K562 (cell line): ENCODE results near the gene USP49. TPM values are rescaled to one million over a fixed set of nuclear protein-coding genes. Genes with fewer than 3 reads are reported as not detected.

Experiments used
- ARID2 ChIP-seq: fragments of 450-650 bp; IDR thresholded peaks from 2 replicates; pipeline ENCODE4 v1.6.1; 2017; ENCODE audit warnings: antibody characterized with exemption, mild to moderate bottlenecking
- CEBPG ChIP-seq, 3 experiments: fragments of 200-800 bp in 1 of 3; sonication (Bioruptor generic) in 1 of 3; sonication (generic) in 1 of 3; formaldehyde crosslinking in 1 of 3; IDR thresholded peaks in 2 of 3; conservative IDR thresholded peaks in 1 of 3; 2 replicates each; pipeline versions ENCODE4 v1.6.1 to v1.8.0; 2016 to 2022; ENCODE audit warnings: missing compliant biosample characterization in 2 of 3, missing genetic modification characterization in 2 of 3, mild to moderate bottlenecking in 1 of 3, missing genetic modification reagents in 1 of 3
- DDX20 ChIP-seq: fragments of 450-650 bp; IDR thresholded peaks from 2 replicates; pipeline ENCODE4 v1.6.1; 2016; ENCODE audit warnings: missing genetic modification characterization, low read depth, mild to moderate bottlenecking, missing compliant biosample characterization, moderate library complexity
- DIDO1 ChIP-seq: fragments of 450-650 bp; IDR thresholded peaks from 2 replicates; pipeline ENCODE4 v1.6.1; 2016; ENCODE audit warnings: low read depth, missing biosample characterization, missing genetic modification characterization
- EP300 ChIP-seq: IDR thresholded peaks from 2 replicates; pipeline ENCODE4 v1.6.1; 2012; ENCODE audit warnings: low read length, improper control_type of control experiment
- ETV1 ChIP-seq: fragments of 450-650 bp; conservative IDR thresholded peaks from 2 replicates; pipeline ENCODE4 v1.6.1; 2016; ENCODE audit warnings: missing genetic modification characterization, control low read depth, low read depth, missing compliant biosample characterization
- GATAD2B ChIP-seq: fragments of 450-650 bp; IDR thresholded peaks from 2 replicates; pipeline ENCODE4 v1.6.1; 2017; ENCODE audit warnings: mild to moderate bottlenecking, borderline replicate concordance
- KDM5B ChIP-seq: fragments of 200-600 bp; sonication (generic); IDR thresholded peaks from 2 replicates; pipeline ENCODE4 v1.6.1; 2012; ENCODE audit warnings: low read depth, mild to moderate bottlenecking, moderate library complexity, low read length, control low read depth, inconsistent platforms; ENCODE audit not compliant: insufficient replicate concordance
- PCBP1 ChIP-seq: fragments of 200-400 bp; formaldehyde crosslinking; IDR thresholded peaks from 2 replicates; pipeline ENCODE4 v1.6.1; 2018; ENCODE audit warnings: mild to moderate bottlenecking, low read depth, low read length; ENCODE audit not compliant: poor library complexity, severe bottlenecking
- TGIF2 ChIP-seq: sonication (generic); formaldehyde crosslinking; IDR thresholded peaks from 2 replicates; pipeline ENCODE4 v1.8.1; 2022; ENCODE audit warnings: mild to moderate bottlenecking, missing genetic modification reagents, moderate library complexity
- ZEB2 ChIP-seq: fragments of 450-650 bp; IDR thresholded peaks from 2 replicates; pipeline ENCODE4 v1.6.1; 2016
- polyA plus RNA-seq, 8 experiments: library from polyadenylated mRNA; depleted of rRNA in 4 of 8; stranded (reverse) in 5 of 8; unstranded in 3 of 8; fragments of >200 nt; fragmentation: Nextera tagmentation in 2 of 8; fragmentation: Illumina TruSeq in 1 of 8; extraction: Ambion mirVana in 2 of 8; extraction: Trizol in 1 of 8; gene quantifications; 2 replicates each; pipeline versions ENCODE4 v1.2.1 to v1.2.3, GENCODE V29; 2011 to 2014; ENCODE audit warnings: inconsistent platforms in 1 of 8, missing spikeins in 1 of 8
- total RNA-seq, 7 experiments: library from RNA; depleted of rRNA in 6 of 7; stranded (reverse); fragments of >200 nt in 6 of 7; fragmentation: Illumina TruSeq in 2 of 7; extraction: Trizol in 2 of 7; gene quantifications; 2 replicates each; pipeline versions ENCODE4 v1.2.1 to v1.2.3, GENCODE V29; 2011 to 2021; ENCODE audit warnings: low replicate concordance in 1 of 7
- TF ChIP-seq, protein P1 (sequence below): fragments of 250-450 bp; sonication (Bioruptor Pico); IDR thresholded peaks from 2 replicates; pipeline ENCODE4 v1.4.0; 2020
- TF ChIP-seq, protein P2 (sequence below): sonication (generic); formaldehyde crosslinking; IDR thresholded peaks from 2 replicates; pipeline ENCODE4 v1.8.1; 2023; ENCODE audit warnings: mild to moderate bottlenecking, missing genetic modification reagents, moderate library complexity
- TF ChIP-seq, protein P3 (sequence below): sonication (generic); formaldehyde crosslinking; IDR thresholded peaks from 2 replicates; pipeline ENCODE4 v1.8.1; 2023; ENCODE audit warnings: mild to moderate bottlenecking, missing genetic modification reagents
- TF ChIP-seq, protein P4 (sequence below): sonication (generic); formaldehyde crosslinking; IDR thresholded peaks from 2 replicates; pipeline ENCODE4 v1.8.0; 2022; ENCODE audit warnings: missing genetic modification reagents, mild to moderate bottlenecking, borderline replicate concordance

The USP49 gene
- total and polyA plus RNA-seq, 9 of the 15 experiments (the other 6 are each of a cell fraction or from before 2014, with no cell fraction given): 1.0 to 9.9 (median 6.5) TPM

DNA sequence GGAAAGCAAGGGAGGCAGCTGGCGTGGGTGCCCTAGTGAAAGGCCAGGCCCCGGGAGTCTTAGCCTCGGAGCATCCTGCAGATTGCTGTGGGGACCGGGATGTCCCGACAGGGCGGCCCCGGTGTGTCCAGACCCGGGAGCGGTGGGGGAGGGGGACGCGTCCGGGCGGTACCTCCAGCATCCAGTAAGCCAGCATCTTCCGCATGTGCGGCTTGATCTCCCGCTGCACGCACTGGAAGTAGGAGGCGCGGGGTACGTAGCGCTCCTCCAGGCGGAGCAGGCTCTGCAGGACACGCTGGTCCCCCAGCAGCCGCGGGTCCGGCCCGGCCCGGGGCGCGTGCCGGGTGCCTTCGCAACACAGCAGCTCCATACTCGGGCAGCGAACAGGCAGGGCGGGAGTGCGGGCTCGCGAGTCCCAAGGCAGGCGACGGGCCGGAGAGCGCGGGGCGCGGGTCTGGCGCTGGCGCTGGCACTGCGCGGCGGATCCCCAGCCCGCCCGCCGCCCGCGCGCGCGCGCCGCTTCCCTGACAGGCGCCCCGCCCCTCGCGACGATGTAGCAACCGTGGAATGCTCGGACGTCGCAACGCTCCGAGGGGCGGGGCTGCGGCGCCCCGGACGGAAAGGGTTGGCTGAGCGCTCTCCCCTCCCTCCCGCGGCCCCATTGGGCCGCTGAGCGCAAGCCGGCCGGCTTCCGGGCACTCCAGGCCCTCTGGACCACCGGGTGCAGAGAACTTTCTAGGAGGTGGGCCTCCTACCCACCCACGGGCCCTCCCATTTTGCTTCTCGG is 46.3 kb upstream of the USP49 start, which contains the start of gene CCND3 (continued):
- TF ChIP-seq, protein P1, sequence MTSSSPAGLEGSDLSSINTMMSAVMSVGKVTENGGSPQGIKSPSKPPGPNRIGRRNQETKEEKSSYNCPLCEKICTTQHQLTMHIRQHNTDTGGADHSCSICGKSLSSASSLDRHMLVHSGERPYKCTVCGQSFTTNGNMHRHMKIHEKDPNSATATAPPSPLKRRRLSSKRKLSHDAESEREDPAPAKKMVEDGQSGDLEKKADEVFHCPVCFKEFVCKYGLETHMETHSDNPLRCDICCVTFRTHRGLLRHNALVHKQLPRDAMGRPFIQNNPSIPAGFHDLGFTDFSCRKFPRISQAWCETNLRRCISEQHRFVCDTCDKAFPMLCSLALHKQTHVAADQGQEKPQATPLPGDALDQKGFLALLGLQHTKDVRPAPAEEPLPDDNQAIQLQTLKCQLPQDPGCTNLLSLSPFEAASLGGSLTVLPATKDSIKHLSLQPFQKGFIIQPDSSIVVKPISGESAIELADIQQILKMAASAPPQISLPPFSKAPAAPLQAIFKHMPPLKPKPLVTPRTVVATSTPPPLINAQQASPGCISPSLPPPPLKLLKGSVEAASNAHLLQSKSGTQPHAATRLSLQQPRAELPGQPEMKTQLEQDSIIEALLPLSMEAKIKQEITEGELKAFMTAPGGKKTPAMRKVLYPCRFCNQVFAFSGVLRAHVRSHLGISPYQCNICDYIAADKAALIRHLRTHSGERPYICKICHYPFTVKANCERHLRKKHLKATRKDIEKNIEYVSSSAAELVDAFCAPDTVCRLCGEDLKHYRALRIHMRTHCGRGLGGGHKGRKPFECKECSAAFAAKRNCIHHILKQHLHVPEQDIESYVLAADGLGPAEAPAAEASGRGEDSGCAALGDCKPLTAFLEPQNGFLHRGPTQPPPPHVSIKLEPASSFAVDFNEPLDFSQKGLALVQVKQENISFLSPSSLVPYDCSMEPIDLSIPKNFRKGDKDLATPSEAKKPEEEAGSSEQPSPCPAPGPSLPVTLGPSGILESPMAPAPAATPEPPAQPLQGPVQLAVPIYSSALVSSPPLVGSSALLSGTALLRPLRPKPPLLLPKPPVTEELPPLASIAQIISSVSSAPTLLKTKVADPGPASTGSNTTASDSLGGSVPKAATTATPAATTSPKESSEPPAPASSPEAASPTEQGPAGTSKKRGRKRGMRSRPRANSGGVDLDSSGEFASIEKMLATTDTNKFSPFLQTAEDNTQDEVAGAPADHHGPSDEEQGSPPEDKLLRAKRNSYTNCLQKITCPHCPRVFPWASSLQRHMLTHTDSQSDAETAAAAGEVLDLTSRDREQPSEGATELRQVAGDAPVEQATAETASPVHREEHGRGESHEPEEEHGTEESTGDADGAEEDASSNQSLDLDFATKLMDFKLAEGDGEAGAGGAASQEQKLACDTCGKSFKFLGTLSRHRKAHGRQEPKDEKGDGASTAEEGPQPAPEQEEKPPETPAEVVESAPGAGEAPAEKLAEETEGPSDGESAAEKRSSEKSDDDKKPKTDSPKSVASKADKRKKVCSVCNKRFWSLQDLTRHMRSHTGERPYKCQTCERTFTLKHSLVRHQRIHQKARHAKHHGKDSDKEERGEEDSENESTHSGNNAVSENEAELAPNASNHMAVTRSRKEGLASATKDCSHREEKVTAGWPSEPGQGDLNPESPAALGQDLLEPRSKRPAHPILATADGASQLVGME: no peak; the same call in none of the 2 replicates
- peak; percentile 87; the same call in 1 of the 2 replicates for TF ChIP-seq TGIF2 (CRISPR knock-in tag)
- TF ChIP-seq, protein P2, sequence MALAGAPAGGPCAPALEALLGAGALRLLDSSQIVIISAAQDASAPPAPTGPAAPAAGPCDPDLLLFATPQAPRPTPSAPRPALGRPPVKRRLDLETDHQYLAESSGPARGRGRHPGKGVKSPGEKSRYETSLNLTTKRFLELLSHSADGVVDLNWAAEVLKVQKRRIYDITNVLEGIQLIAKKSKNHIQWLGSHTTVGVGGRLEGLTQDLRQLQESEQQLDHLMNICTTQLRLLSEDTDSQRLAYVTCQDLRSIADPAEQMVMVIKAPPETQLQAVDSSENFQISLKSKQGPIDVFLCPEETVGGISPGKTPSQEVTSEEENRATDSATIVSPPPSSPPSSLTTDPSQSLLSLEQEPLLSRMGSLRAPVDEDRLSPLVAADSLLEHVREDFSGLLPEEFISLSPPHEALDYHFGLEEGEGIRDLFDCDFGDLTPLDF (CRISPR knock-in tag): peak; percentile 38; the same call in 1 of the 2 replicates
- TF ChIP-seq DDX20: no peak
- peak; percentile 79 for TF ChIP-seq PCBP1
- TF ChIP-seq ZEB2: 0 out of 2 replicates have a peak, but pooled peaks have one; percentile 24
- peak; percentile 70 for TF ChIP-seq CEBPG (CRISPR knock-in tag; IDR thresholded peaks at IDR 0.05)
- TF ChIP-seq CEBPG (tag; conservative IDR thresholded peaks at IDR 0.05 in 1 of 2, IDR thresholded peaks at IDR 0.05 in 1 of 2): peak; percentile 83 to 92
- TF ChIP-seq, protein P3, sequence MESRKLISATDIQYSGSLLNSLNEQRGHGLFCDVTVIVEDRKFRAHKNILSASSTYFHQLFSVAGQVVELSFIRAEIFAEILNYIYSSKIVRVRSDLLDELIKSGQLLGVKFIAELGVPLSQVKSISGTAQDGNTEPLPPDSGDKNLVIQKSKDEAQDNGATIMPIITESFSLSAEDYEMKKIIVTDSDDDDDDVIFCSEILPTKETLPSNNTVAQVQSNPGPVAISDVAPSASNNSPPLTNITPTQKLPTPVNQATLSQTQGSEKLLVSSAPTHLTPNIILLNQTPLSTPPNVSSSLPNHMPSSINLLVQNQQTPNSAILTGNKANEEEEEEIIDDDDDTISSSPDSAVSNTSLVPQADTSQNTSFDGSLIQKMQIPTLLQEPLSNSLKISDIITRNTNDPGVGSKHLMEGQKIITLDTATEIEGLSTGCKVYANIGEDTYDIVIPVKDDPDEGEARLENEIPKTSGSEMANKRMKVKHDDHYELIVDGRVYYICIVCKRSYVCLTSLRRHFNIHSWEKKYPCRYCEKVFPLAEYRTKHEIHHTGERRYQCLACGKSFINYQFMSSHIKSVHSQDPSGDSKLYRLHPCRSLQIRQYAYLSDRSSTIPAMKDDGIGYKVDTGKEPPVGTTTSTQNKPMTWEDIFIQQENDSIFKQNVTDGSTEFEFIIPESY (CRISPR knock-in tag): peak; percentile 43; the same call in 1 of the 2 replicates
- TF ChIP-seq GATAD2B: peak; percentile 82; the same call in 1 of the 2 replicates
- 0 out of 2 replicates have a peak, but pooled peaks have one; percentile 8 for TF ChIP-seq EP300
- TF ChIP-seq ETV1 (tag): 0 out of 2 replicates have a peak, but pooled peaks have one; percentile 33
- TF ChIP-seq ARID2: no peak
- TF ChIP-seq KDM5B: no peak
- TF ChIP-seq, protein P4, sequence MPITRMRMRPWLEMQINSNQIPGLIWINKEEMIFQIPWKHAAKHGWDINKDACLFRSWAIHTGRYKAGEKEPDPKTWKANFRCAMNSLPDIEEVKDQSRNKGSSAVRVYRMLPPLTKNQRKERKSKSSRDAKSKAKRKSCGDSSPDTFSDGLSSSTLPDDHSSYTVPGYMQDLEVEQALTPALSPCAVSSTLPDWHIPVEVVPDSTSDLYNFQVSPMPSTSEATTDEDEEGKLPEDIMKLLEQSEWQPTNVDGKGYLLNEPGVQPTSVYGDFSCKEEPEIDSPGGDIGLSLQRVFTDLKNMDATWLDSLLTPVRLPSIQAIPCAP: no peak
- TF ChIP-seq DIDO1 (tag): no peak
